ENCODE results near the gene HMGB4. TPM values are rescaled to one million over a fixed set of nuclear protein-coding genes. Genes with fewer than 3 reads are reported as not detected.

HMGB4 gene
- total RNA-seq, 6 donors from 2014 or later: not detected

DNA sequence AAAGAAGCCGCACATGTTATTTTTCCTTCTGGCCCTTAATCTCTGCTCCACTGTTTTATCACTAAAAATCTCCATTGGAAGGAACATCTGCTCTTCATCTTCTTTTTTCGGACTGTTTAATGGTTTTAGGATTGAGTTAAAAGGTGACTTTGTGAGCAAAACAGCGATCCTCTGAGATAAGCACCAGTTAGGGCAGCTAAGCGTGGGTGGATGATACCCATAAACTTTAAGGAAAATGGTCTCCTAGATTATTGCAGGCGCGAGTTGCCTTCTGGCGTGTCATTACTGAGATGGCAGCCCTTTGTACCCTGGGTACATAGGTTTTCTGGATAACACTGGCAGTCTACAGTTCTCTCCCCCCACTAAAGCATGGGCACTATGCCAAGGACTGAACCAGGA is 44.0 kb upstream of the HMGB4 start:
- 80 to 85% methylated on average over 7 of the region's 7 CpGs for WGBS, 2 donors
- DNase-seq (no peak), ATAC-seq (ENCODE audit: low FRiP score in 2 of 2) (no peak)
- TF ChIP-seq, protein P1, sequence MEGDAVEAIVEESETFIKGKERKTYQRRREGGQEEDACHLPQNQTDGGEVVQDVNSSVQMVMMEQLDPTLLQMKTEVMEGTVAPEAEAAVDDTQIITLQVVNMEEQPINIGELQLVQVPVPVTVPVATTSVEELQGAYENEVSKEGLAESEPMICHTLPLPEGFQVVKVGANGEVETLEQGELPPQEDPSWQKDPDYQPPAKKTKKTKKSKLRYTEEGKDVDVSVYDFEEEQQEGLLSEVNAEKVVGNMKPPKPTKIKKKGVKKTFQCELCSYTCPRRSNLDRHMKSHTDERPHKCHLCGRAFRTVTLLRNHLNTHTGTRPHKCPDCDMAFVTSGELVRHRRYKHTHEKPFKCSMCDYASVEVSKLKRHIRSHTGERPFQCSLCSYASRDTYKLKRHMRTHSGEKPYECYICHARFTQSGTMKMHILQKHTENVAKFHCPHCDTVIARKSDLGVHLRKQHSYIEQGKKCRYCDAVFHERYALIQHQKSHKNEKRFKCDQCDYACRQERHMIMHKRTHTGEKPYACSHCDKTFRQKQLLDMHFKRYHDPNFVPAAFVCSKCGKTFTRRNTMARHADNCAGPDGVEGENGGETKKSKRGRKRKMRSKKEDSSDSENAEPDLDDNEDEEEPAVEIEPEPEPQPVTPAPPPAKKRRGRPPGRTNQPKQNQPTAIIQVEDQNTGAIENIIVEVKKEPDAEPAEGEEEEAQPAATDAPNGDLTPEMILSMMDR (IDR thresholded peaks at IDR 0.05): no peak
- no peak for TF ChIP-seq POLR2A (IDR thresholded peaks at IDR 0.05)
- TF ChIP-seq EP300 (IDR thresholded peaks at IDR 0.05): no peak
- no peak for TF ChIP-seq POLR2AphosphoS5 (IDR thresholded peaks at IDR 0.05)
- no peak overlapping the region for H3K27ac ChIP-seq
- H3K4me3 ChIP-seq: no peak overlapping the region
- H3K36me3 ChIP-seq: no peaks in the 10 kb centered on the region
- H3K4me1 ChIP-seq: peaks cover 0 to 6% (median 0%) of the 10 kb centered on the region in 4 donors
- H3K9me3 ChIP-seq: no peaks in the 10 kb centered on the region
- H3K27me3 ChIP-seq: no peaks in the 10 kb centered on the region

- DNase-seq: no peak
- Histone ChIP-seq H3K27ac (no peak overlapping the region), H3K4me1 (no peaks in the 10 kb centered on the region), H3K27me3 (no peaks in the 10 kb centered on the region), H3K9me3 (no peaks in the 10 kb centered on the region), H3K4me3 (no peak overlapping the region), H3K36me3 (no peaks in the 10 kb centered on the region)
- 61 to 79% methylated on average over 4 to 5 of the region's 5 CpGs for WGBS, 2 donors
- ATAC-seq (ENCODE audit: low FRiP score in 2 of 2): no peak
- TF ChIP-seq POLR2A (IDR thresholded peaks at IDR 0.05): no peak
- no peak for TF ChIP-seq POLR2AphosphoS5 (IDR thresholded peaks at IDR 0.05)
- no peak for TF ChIP-seq EP300 (IDR thresholded peaks at IDR 0.05)
- TF ChIP-seq, protein P1 (IDR thresholded peaks at IDR 0.05): no peak
Measured at GRCh38 chr1:33820804-33821203, 43.1 kb upstream of the HMGB4 start.

GRCh38 chr1:33821291-33821690 is 42.6 kb upstream of the HMGB4 start:
- 92 to 100% methylated on average over 2 to 6 of the region's 6 CpGs for WGBS, 2 donors
- H3K27me3 ChIP-seq: no peaks in the 10 kb centered on the region
- no peak for ATAC-seq (ENCODE audit: low FRiP score in 2 of 2)

DNA sequence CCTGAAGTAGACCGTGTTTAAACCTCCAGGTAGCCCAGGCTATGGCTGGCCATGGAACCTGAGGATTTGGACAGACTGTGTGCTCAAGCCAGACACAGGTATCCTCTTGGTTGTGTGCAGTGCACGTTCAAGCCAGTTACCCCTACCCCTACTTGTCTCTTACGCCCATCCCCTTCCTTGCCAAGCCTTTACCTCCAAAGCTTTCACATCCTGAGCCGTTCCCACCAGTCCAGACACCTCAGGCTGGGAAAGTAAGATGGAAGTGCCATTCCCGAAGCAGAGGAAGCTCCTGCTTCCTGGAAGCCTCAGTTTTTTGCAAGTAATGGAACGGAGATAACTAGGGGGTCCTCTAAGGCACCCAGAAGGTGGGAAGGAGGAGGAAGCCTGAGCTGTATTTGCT is 41.5 kb upstream of the HMGB4 start:
- no peaks in the 10 kb centered on the region for H3K4me1 ChIP-seq
- DNase-seq: no peak
- ATAC-seq (ENCODE audit: low FRiP score in 2 of 2): no peak
- H3K4me3 ChIP-seq: no peak overlapping the region
- no peaks in the 10 kb centered on the region for H3K36me3 ChIP-seq
- TF ChIP-seq POLR2AphosphoS5 (IDR thresholded peaks at IDR 0.05): no peak
- TF ChIP-seq POLR2A (IDR thresholded peaks at IDR 0.05): no peak
- TF ChIP-seq EP300 (IDR thresholded peaks at IDR 0.05): no peak
- TF ChIP-seq, protein P1 (IDR thresholded peaks at IDR 0.05): no peak
- H3K27ac ChIP-seq: no peak overlapping the region
- no peaks in the 10 kb centered on the region for H3K27me3 ChIP-seq
- H3K9me3 ChIP-seq: no peaks in the 10 kb centered on the region
- WGBS, 2 donors: 60% methylated on average over 6 of the region's 6 CpGs

More at GRCh38 chr1:33821291-33821690, 42.6 kb upstream of the HMGB4 start:
- Histone ChIP-seq H3K4me1 (no peaks in the 10 kb centered on the region), H3K4me3 (no peak overlapping the region), H3K36me3 (no peaks in the 10 kb centered on the region), H3K9me3 (no peaks in the 10 kb centered on the region), H3K27ac (no peak overlapping the region)
- no peak for DNase-seq
- TF ChIP-seq EP300 (IDR thresholded peaks at IDR 0.05) (no peak), POLR2AphosphoS5 (IDR thresholded peaks at IDR 0.05) (no peak), POLR2A (IDR thresholded peaks at IDR 0.05) (no peak)
- TF ChIP-seq, protein P1 (IDR thresholded peaks at IDR 0.05): no peak

DNA sequence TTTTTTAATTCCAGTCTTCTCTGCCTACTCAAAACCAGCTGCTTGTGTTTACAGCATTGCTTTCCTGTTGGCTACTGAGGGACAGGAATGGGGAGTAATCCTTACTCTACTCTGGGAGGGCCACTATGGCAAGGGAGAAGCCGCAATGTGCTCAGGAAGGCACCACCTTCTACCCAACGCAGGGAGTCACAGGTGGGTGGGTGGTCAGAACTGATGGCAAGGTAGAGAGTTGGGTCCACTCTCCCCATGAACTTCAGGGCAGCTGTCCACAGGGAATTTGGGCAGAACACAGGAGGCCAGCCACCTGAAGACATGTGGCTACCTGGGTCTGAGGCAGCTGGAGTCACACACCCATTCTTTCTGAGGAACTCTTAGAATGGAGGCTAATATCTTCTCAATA is 40.5 kb upstream of the HMGB4 start:
- Histone ChIP-seq H3K4me3 (no peak overlapping the region), H3K27me3 (no peaks in the 10 kb centered on the region), H3K4me1 (no peaks in the 10 kb centered on the region), H3K36me3 (no peaks in the 10 kb centered on the region), H3K27ac (no peak overlapping the region), H3K9me3 (no peaks in the 10 kb centered on the region)
- WGBS, 2 donors: 89 to 90% methylated on average over 2 of the region's 2 CpGs
- TF ChIP-seq, protein P1 (IDR thresholded peaks at IDR 0.05): no peak
- no peak for TF ChIP-seq EP300 (IDR thresholded peaks at IDR 0.05)
- no peak for TF ChIP-seq POLR2A (IDR thresholded peaks at IDR 0.05)
- TF ChIP-seq POLR2AphosphoS5 (IDR thresholded peaks at IDR 0.05): no peak
- ATAC-seq (ENCODE audit: low FRiP score in 2 of 2) (no peak), DNase-seq (no peak)

Data from upper lobe of left lung (tissue), 6 donors.